CD8-positive, alpha-beta memory T cell (primary cell): ENCODE results near the gene PES1. TPM values are rescaled to one million over a fixed set of nuclear protein-coding genes. Genes with fewer than 3 reads are reported as not detected.
A peak's percentile ranks its signal among the peaks of the same experiment; 100 is the strongest.
"Not testable (repeated sequence)": the region's sequence is repeated elsewhere in the genome, so short reads cannot be mapped to it uniquely, and the experiment has no call there.

ENCODE experiments used
- CTCF ChIA-PET: fragments of 350-600 bp; sonication (Branson Sonifier 250); formaldehyde crosslinking; loops from one replicate; lab custom pipeline; 2021; ENCODE audit warnings: antibody characterized with exemption; lab: Charles Lee
- POLR2A ChIA-PET: fragments of 350-600 bp; sonication (Branson Sonifier 250); formaldehyde crosslinking; loops from one replicate; lab custom pipeline; 2021; ENCODE audit warnings: antibody characterized with exemption; lab: Charles Lee
- DNase-seq, 5 donors: peaks; one replicate each; pipeline versions ENCODE4 v3.0.0 to v3.0.0-alpha.2; 2020 to 2022; ENCODE audit warnings: mixed read lengths in 1 of 5
- H3K27ac ChIP-seq: one replicate; pipeline ENCODE4 v1.7.0; 2013; ENCODE audit warnings: low read depth, mild to moderate bottlenecking, low read length, moderate library complexity
- H3K27me3 ChIP-seq: 2 replicates; pipeline ENCODE4 v1.7.0; 2013; ENCODE audit warnings: low read length, mild to moderate bottlenecking; ENCODE audit not compliant: insufficient read depth, poor library complexity, severe bottlenecking
- H3K36me3 ChIP-seq: 2 replicates; pipeline ENCODE4 v1.7.0; 2013; ENCODE audit warnings: mild to moderate bottlenecking, low read length, moderate library complexity; ENCODE audit not compliant: insufficient read depth
- H3K4me1 ChIP-seq: 2 replicates; pipeline ENCODE4 v1.7.0; 2013; ENCODE audit warnings: mild to moderate bottlenecking, low read length, moderate library complexity; ENCODE audit not compliant: insufficient read depth
- H3K4me3 ChIP-seq: 2 replicates; pipeline ENCODE4 v1.7.0; 2013; ENCODE audit warnings: mild to moderate bottlenecking, low read length
- H3K9me3 ChIP-seq: 2 replicates; pipeline ENCODE4 v1.7.0; 2013; ENCODE audit warnings: mild to moderate bottlenecking, low read length
- H3K27ac Mint-ChIP-seq, 8 donors: one replicate each; pipeline ENCODE4 v1.8.0; 2020 to 2021; ENCODE audit warnings: mixed read lengths in 8 of 8, mild to moderate bottlenecking in 6 of 8, inconsistent platforms in 3 of 8, moderate library complexity in 3 of 8
- H3K27me3 Mint-ChIP-seq, 2 donors: one replicate each; pipeline ENCODE4 v1.8.0; 2020 to 2021; ENCODE audit warnings: mixed read lengths in 2 of 2, mild to moderate bottlenecking in 1 of 2, moderate library complexity in 1 of 2
- H3K36me3 Mint-ChIP-seq, 3 donors: one replicate each; pipeline ENCODE4 v1.8.0; 2020 to 2021; ENCODE audit warnings: mixed read lengths in 3 of 3, inconsistent platforms in 1 of 3, mild to moderate bottlenecking in 1 of 3
- H3K4me1 Mint-ChIP-seq, 3 donors: one replicate each; pipeline ENCODE4 v1.8.0; 2020 to 2021; ENCODE audit warnings: mixed read lengths in 3 of 3, inconsistent platforms in 1 of 3, mild to moderate bottlenecking in 1 of 3
- H3K4me3 Mint-ChIP-seq, 7 donors: one replicate each; pipeline ENCODE4 v1.8.0; 2020 to 2021; ENCODE audit warnings: mixed read lengths in 7 of 7, mild to moderate bottlenecking in 6 of 7, moderate library complexity in 4 of 7, inconsistent platforms in 2 of 7
- H3K9me3 Mint-ChIP-seq, 5 donors: one replicate each; pipeline ENCODE4 v1.8.0; 2020 to 2022; ENCODE audit warnings: mixed read lengths in 5 of 5, mild to moderate bottlenecking in 3 of 5, moderate library complexity in 2 of 5, inconsistent platforms in 1 of 5
- polyA plus RNA-seq: library from polyadenylated mRNA; unstranded; fragments of 300-500 nt; fragmentation: Illumina TruSeq; gene quantifications from one replicate; pipeline ENCODE4 v1.2.3, GENCODE V29; 2021
- total RNA-seq, 2 experiments: library from RNA; stranded (reverse); gene quantifications; one replicate each; pipeline ENCODE4 v1.2.3, GENCODE V29; 2021

The PES1 gene
- total and polyA plus RNA-seq, 3 experiments from 2014 or later, result 46.5 to 187 (median 186) TPM

DNA sequence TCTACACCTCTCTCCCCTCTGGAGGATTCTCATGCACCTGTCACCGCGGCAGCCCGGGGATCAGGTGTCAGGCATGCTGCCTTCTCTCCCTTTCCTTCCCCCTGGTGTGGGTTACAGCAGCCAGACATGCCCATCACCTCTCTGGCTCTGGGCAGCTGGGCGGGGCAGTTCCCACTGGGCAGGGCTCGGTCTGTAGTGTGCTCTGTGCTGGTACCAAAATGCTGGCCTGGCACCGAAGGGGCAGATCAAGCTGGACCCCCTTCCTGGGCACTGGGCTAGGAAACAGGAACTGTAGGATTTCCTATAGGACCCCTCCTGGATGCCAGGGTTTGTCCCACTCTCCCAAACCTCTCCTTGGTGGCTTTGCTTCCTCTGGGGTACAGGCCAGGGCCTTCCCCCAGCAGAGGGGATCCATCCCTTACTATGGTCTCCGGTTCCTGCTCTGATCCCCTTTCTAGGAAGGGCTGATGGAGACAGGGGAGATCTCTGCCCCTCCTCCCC lies 18.1 kb downstream of the PES1 start:
- DNase-seq, result no peak
- Histone ChIP-seq H3K9me3 (no peaks in the 10 kb centered on the region), H3K27ac (no peak overlapping the region), H3K27me3 (no peaks in the 10 kb centered on the region), H3K4me3 (no peak overlapping the region), H3K4me1 (no peaks in the 10 kb centered on the region), H3K36me3 (peaks cover 8% of the 10 kb centered on the region)
- H3K27ac Mint-ChIP-seq, result peak overlapping the region in 1 of 8 donors; percentile 23
- H3K27me3 Mint-ChIP-seq, result peaks cover 6% of the 10 kb centered on the region in 2 donors
- ChIA-PET POLR2A (no interaction called here), CTCF (no interaction called here)
- H3K4me1 Mint-ChIP-seq, result peaks cover 0 to 20% (median 3%) of the 10 kb centered on the region in 3 donors
- no peaks in the 10 kb centered on the region for H3K9me3 Mint-ChIP-seq
- peaks cover 0 to 33% (median 13%) of the 10 kb centered on the region in 3 donors for H3K36me3 Mint-ChIP-seq
- no peak overlapping the region for H3K4me3 Mint-ChIP-seq

- no peak overlapping the region for H3K4me3 ChIP-seq
- H3K4me1 ChIP-seq, result no peaks in the 10 kb centered on the region
- H3K27ac ChIP-seq, result no peak overlapping the region
- Mint-ChIP-seq H3K4me1 (peaks cover 0 to 20% (median 3%) of the 10 kb centered on the region in 3 donors), H3K36me3 (peaks cover 0 to 28% (median 12%) of the 10 kb centered on the region in 3 donors), H3K27me3 (peaks cover 8 to 11% of the 10 kb centered on the region in 2 donors), H3K27ac (no peak overlapping the region), H3K9me3 (no peaks in the 10 kb centered on the region), H3K4me3 (peak overlapping the region in 1 of 7 donors; percentile 9)
- ChIA-PET CTCF (no interaction called here), POLR2A (no interaction called here)
- no peaks in the 10 kb centered on the region for H3K9me3 ChIP-seq
- DNase-seq, result no peak
- no peaks in the 10 kb centered on the region for H3K27me3 ChIP-seq
- peaks cover 8% of the 10 kb centered on the region for H3K36me3 ChIP-seq
Observed at GRCh38 chr22:30572840-30573593, 18.7 kb downstream of the PES1 start.

- DNase-seq, result no peak
- Histone ChIP-seq H3K9me3 (no peaks in the 10 kb centered on the region), H3K4me1 (no peaks in the 10 kb centered on the region), H3K36me3 (peaks cover 8% of the 10 kb centered on the region), H3K4me3 (no peak overlapping the region), H3K27me3 (no peaks in the 10 kb centered on the region), H3K27ac (no peak overlapping the region)
- CTCF ChIA-PET, result no interaction called here
- H3K4me3 Mint-ChIP-seq, result no peak overlapping the region
- H3K4me1 Mint-ChIP-seq, result peaks cover 0 to 20% (median 3%) of the 10 kb centered on the region in 3 donors
- peaks cover 8 to 11% of the 10 kb centered on the region in 2 donors for H3K27me3 Mint-ChIP-seq
- H3K36me3 Mint-ChIP-seq, result peaks cover 0 to 20% (median 7%) of the 10 kb centered on the region in 3 donors
- POLR2A ChIA-PET, result no interaction called here
- peak overlapping the region in 2 of 8 donors; percentile 9 to 15 for H3K27ac Mint-ChIP-seq
- H3K9me3 Mint-ChIP-seq, result no peaks in the 10 kb centered on the region
Observed at GRCh38 chr22:30572210-30572609, 19.5 kb downstream of the PES1 start.

- Mint-ChIP-seq H3K27ac (no peak overlapping the region), H3K9me3 (no peaks in the 10 kb centered on the region), H3K4me3 (no peak overlapping the region), H3K27me3 (peaks cover 6 to 11% of the 10 kb centered on the region in 2 donors), H3K4me1 (peaks cover 0 to 6% (median 0%) of the 10 kb centered on the region in 3 donors), H3K36me3 (no peaks in the 10 kb centered on the region)
- Histone ChIP-seq H3K36me3 (no peaks in the 10 kb centered on the region), H3K27ac (no peak overlapping the region), H3K27me3 (no peaks in the 10 kb centered on the region), H3K4me1 (no peaks in the 10 kb centered on the region), H3K4me3 (no peak overlapping the region), H3K9me3 (no peaks in the 10 kb centered on the region)
- ChIA-PET CTCF (no interaction called here), POLR2A (no interaction called here)
- DNase-seq, result no peak
Observed at GRCh38 chr22:30569674-30570202, 22.0 kb downstream of the PES1 start.

DNA sequence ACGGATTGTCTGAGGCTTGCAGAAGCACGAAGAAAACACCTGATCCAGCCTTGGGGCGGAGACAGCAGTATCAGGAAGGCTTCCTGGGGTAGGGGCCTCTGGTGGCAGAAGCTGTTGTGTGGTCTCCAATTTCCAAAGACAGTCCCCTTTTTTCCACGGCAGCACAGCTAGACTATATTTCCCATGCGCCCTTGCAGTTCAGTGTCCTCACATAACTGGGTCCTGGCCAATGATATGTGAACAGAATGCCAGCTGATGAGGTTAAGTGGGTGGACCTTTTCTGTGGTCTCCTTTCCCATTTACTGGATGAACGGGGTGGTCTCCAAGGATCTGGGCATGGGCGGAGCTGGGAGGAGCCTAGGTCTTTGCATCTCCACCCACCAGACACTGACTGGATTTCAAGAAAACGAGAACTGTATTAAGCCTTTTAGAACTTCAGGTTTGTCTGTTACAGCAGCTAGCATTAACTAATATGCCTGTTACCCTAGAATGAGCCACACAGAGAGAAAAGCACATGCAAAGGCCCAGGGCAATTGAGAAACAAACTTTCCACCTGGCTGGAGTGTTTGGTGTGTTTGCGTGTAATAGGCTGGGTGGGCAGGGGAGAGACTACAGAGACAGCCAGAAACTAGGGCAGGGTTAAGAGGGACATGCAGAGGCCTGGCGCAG lies 23.4 kb downstream of the PES1 start:
- DNase-seq, result no peak
- Mint-ChIP-seq H3K36me3 (no peaks in the 10 kb centered on the region), H3K4me3 (no peak overlapping the region), H3K4me1 (peaks cover 0 to 3% (median 0%) of the 10 kb centered on the region in 3 donors), H3K27ac (no peak overlapping the region), H3K27me3 (peaks cover 5 to 11% of the 10 kb centered on the region in 2 donors), H3K9me3 (no peaks in the 10 kb centered on the region)
- no peaks in the 10 kb centered on the region for H3K36me3 ChIP-seq
- H3K4me3 ChIP-seq, result no peak overlapping the region
- no peak overlapping the region for H3K27ac ChIP-seq
- ChIA-PET CTCF (no interaction called here), POLR2A (no interaction called here)
- H3K27me3 ChIP-seq, result no peaks in the 10 kb centered on the region
- no peaks in the 10 kb centered on the region for H3K9me3 ChIP-seq
- H3K4me1 ChIP-seq, result no peaks in the 10 kb centered on the region

- H3K4me3 ChIP-seq, DNase-seq, H3K27ac ChIP-seq, H3K36me3 Mint-ChIP-seq, H3K9me3 ChIP-seq, POLR2A ChIA-PET, H3K4me1 Mint-ChIP-seq, H3K4me3 Mint-ChIP-seq, H3K4me1 ChIP-seq, H3K36me3 ChIP-seq, H3K9me3 Mint-ChIP-seq, H3K27me3 ChIP-seq: not testable (repeated sequence)
- peak overlapping the region in 1 of 8 donors; percentile 39 for H3K27ac Mint-ChIP-seq
- H3K27me3 Mint-ChIP-seq, result peaks cover 5 to 11% of the 10 kb centered on the region in 2 donors
- CTCF ChIA-PET, result interaction anchor here (0.6 kb wide), 1 partner anchor 482 kb away, joined by 3 read pairs; no protein-coding TSS in a partner anchor
Observed at GRCh38 chr22:30567277-30567676, 24.4 kb downstream of the PES1 start.

DNA sequence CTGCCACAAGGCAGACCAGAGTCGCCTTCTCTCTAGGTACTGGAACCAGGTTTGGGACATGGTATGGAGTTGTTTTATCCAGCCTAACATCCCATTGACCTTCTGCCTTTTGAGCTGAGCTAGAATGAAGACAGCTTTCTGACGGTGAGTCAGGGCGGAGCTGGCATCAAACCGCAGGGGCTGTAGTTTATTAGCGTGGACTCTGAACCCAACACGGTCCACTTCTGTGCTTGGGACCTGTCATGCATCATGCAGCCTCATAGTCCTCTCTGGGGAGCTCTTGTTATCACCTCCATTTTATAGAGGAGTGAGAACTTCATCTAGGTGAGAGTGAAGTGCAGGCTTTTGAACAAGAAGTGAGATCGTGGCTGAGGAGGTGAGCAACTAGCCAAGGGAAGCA lies 25.6 kb downstream of the PES1 start:
- no peak overlapping the region for H3K27ac Mint-ChIP-seq
- H3K4me3 Mint-ChIP-seq, result no peak overlapping the region
- no peak for DNase-seq
- H3K4me3 ChIP-seq, result no peak overlapping the region
- H3K4me1 Mint-ChIP-seq, result no peaks in the 10 kb centered on the region
- CTCF ChIA-PET, result no interaction called here
- no peaks in the 10 kb centered on the region for H3K27me3 ChIP-seq
- no peaks in the 10 kb centered on the region for H3K4me1 ChIP-seq
- H3K36me3 Mint-ChIP-seq, result no peaks in the 10 kb centered on the region
- no peaks in the 10 kb centered on the region for H3K9me3 ChIP-seq
- H3K9me3 Mint-ChIP-seq, result no peaks in the 10 kb centered on the region
- H3K27ac ChIP-seq, result no peak overlapping the region
- no peaks in the 10 kb centered on the region for H3K36me3 ChIP-seq
- H3K27me3 Mint-ChIP-seq, result peaks cover 5 to 17% of the 10 kb centered on the region in 2 donors
- POLR2A ChIA-PET, result no interaction called here

GRCh38 chr22:30565341-30565740 lies 26.4 kb downstream of the PES1 start:
- POLR2A ChIA-PET, result no interaction called here
- H3K27me3 Mint-ChIP-seq, result peaks cover 5 to 17% of the 10 kb centered on the region in 2 donors

More at GRCh38 chr22:30565341-30565740, 26.4 kb downstream of the PES1 start:
- Histone ChIP-seq H3K36me3 (no peaks in the 10 kb centered on the region), H3K27me3 (no peaks in the 10 kb centered on the region), H3K4me3 (no peak overlapping the region), H3K4me1 (no peaks in the 10 kb centered on the region), H3K9me3 (no peaks in the 10 kb centered on the region), H3K27ac (no peak overlapping the region)
- DNase-seq, result no peak
- CTCF ChIA-PET, result no interaction called here
- no peaks in the 10 kb centered on the region for H3K4me1 Mint-ChIP-seq
- no peak overlapping the region for H3K4me3 Mint-ChIP-seq
- H3K9me3 Mint-ChIP-seq, result no peaks in the 10 kb centered on the region
- H3K36me3 Mint-ChIP-seq, result no peaks in the 10 kb centered on the region
- no peak overlapping the region for H3K27ac Mint-ChIP-seq
